Measurements from ENCODE around the gene ZC3H12C. TPM values are rescaled to one million over a fixed set of nuclear protein-coding genes. Genes with fewer than 3 reads are reported as not detected.

ZC3H12C gene
- total RNA-seq, 1 donor from 2014 or later: 9.7 TPM

GRCh38 chr11:110082899-110083298 lies 10.3 kb upstream of the ZC3H12C start:
- H3K4me1 Mint-ChIP-seq (ENCODE audit: unreplicated experiment): peaks cover 3% of the 10 kb centered on the region
- H3K36me3 Mint-ChIP-seq (ENCODE audit: unreplicated experiment): no peaks in the 10 kb centered on the region
- no peaks in the 10 kb centered on the region for H3K27me3 Mint-ChIP-seq (ENCODE audit: unreplicated experiment)
- TF ChIP-seq, protein P1, sequence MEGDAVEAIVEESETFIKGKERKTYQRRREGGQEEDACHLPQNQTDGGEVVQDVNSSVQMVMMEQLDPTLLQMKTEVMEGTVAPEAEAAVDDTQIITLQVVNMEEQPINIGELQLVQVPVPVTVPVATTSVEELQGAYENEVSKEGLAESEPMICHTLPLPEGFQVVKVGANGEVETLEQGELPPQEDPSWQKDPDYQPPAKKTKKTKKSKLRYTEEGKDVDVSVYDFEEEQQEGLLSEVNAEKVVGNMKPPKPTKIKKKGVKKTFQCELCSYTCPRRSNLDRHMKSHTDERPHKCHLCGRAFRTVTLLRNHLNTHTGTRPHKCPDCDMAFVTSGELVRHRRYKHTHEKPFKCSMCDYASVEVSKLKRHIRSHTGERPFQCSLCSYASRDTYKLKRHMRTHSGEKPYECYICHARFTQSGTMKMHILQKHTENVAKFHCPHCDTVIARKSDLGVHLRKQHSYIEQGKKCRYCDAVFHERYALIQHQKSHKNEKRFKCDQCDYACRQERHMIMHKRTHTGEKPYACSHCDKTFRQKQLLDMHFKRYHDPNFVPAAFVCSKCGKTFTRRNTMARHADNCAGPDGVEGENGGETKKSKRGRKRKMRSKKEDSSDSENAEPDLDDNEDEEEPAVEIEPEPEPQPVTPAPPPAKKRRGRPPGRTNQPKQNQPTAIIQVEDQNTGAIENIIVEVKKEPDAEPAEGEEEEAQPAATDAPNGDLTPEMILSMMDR (IDR thresholded peaks at IDR 0.05): no peak
- no peak overlapping the region for H3K4me3 Mint-ChIP-seq (ENCODE audit: unreplicated experiment)
- H3K27ac Mint-ChIP-seq (ENCODE audit: unreplicated experiment): no peak overlapping the region
- no peaks in the 10 kb centered on the region for H3K9me3 Mint-ChIP-seq (ENCODE audit: unreplicated experiment)
- DNase-seq (ENCODE audit: extremely low spot score, unreplicated experiment): no peak

DNA sequence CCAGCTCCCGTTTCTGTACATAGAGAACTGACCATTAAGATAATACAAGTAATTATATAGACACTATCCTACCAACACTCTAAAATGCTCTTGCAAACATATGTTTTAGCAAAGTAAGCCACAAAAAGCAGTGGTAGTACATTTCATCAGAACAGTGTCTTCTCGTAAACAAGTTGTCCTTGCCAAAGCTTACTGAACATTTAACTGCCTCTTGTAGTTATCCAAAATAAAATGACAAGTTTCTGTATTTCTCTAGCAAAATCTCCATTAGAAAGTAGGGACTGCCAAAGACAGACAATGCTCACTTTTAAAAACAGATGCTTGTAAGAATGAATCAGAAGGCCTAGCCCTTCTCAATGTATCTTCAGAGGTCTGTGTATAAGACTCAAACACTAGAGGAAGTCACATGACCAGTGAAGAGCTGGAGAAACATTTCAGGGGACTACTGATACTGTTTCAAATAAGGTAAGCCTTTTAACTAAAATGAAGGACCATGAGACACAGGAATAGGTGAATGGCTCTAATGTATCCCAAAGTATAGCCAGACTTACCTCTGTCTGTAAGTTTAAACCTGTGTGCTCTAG lies 7.8 kb upstream of the ZC3H12C start:
- H3K36me3 Mint-ChIP-seq (ENCODE audit: unreplicated experiment): no peaks in the 10 kb centered on the region
- H3K27me3 Mint-ChIP-seq (ENCODE audit: unreplicated experiment): no peaks in the 10 kb centered on the region
- no peak overlapping the region for H3K27ac Mint-ChIP-seq (ENCODE audit: unreplicated experiment)
- DNase-seq (ENCODE audit: extremely low spot score, unreplicated experiment): no peak
- H3K4me3 Mint-ChIP-seq (ENCODE audit: unreplicated experiment): no peak overlapping the region
- no peaks in the 10 kb centered on the region for H3K4me1 Mint-ChIP-seq (ENCODE audit: unreplicated experiment)
- TF ChIP-seq, protein P1 (IDR thresholded peaks at IDR 0.05): no peak
- H3K9me3 Mint-ChIP-seq (ENCODE audit: unreplicated experiment): no peaks in the 10 kb centered on the region

DNA sequence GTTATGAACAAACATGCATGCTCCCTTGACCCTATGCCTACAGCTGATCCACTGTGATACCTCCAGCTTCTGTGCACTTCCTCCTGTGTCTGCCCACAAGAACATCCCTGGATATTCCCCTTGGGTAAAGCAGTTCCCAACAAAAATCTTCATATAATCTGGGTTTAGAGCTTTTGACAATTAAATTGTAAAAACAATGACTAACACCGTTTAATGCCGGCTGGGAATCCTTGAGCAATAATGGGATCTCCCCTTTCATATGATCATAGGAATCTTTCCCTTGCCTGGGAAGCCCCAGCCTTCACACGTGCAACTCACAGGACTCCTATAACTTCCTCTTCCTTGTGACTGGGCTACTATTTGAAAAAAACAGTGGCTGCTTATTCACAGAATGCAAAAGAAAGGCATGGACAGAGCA lies 6.3 kb upstream of the ZC3H12C start:
- DNase-seq (ENCODE audit: extremely low spot score, unreplicated experiment): no peak
- H3K9me3 Mint-ChIP-seq (ENCODE audit: unreplicated experiment): no peaks in the 10 kb centered on the region
- TF ChIP-seq, protein P1 (IDR thresholded peaks at IDR 0.05): no peak
- H3K4me3 Mint-ChIP-seq (ENCODE audit: unreplicated experiment): no peak overlapping the region
- H3K4me1 Mint-ChIP-seq (ENCODE audit: unreplicated experiment): peaks cover 4% of the 10 kb centered on the region
- no peaks in the 10 kb centered on the region for H3K27me3 Mint-ChIP-seq (ENCODE audit: unreplicated experiment)
- no peak overlapping the region for H3K27ac Mint-ChIP-seq (ENCODE audit: unreplicated experiment)
- H3K36me3 Mint-ChIP-seq (ENCODE audit: unreplicated experiment): no peaks in the 10 kb centered on the region

DNA sequence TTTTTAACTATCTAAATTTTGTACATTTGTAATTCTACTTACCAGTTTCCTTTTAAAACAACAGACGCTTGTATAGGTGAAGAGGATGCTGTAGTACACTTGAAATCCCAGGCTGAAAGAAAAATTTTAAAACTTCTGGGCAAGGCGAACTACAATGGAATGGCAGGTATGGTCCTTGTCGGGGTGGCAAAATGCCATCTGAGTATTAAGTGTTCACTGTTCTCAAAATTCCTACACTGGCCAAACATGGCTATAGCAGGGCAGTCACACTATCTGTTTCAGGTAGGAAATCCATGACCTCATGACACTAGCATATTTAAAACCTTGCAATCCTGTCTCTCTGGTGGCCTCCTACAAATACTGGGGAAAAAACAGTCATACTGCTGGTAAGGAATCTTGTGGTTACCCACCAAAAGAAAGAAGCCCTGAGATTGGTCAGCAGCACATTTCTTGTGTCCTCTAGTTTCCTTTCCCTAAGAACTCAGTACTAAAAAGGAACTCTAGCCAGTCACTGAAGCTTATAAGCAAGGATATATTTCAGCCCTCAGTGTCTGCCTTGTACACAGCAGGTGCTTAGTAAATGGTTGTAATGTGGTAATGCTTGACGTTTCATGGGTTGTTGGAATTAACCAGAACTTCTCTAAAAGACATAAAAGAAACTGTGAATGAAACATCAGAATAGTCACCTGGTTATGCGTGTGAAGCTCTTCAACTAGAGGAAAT lies 5.2 kb upstream of the ZC3H12C start:
- TF ChIP-seq, protein P1 (IDR thresholded peaks at IDR 0.05): no peak
- Mint-ChIP-seq H3K27me3 (ENCODE audit: unreplicated experiment) (no peaks in the 10 kb centered on the region), H3K4me1 (ENCODE audit: unreplicated experiment) (peaks cover 10% of the 10 kb centered on the region)

GRCh38 chr11:110088535-110089344 lies 4.5 kb upstream of the ZC3H12C start:
- no peak for DNase-seq (ENCODE audit: extremely low spot score, unreplicated experiment)
- TF ChIP-seq, protein P1 (IDR thresholded peaks at IDR 0.05): no peak
- Mint-ChIP-seq H3K36me3 (ENCODE audit: unreplicated experiment) (no peaks in the 10 kb centered on the region), H3K9me3 (ENCODE audit: unreplicated experiment) (no peaks in the 10 kb centered on the region), H3K4me1 (ENCODE audit: unreplicated experiment) (peaks cover 10% of the 10 kb centered on the region), H3K27ac (ENCODE audit: unreplicated experiment) (no peak overlapping the region), H3K4me3 (ENCODE audit: unreplicated experiment) (no peak overlapping the region), H3K27me3 (ENCODE audit: unreplicated experiment) (no peaks in the 10 kb centered on the region)

More for the DNA sequence above, 5.2 kb upstream of the ZC3H12C start:
- Mint-ChIP-seq H3K9me3 (ENCODE audit: unreplicated experiment) (no peaks in the 10 kb centered on the region), H3K36me3 (ENCODE audit: unreplicated experiment) (no peaks in the 10 kb centered on the region), H3K4me3 (ENCODE audit: unreplicated experiment) (no peak overlapping the region), H3K27ac (ENCODE audit: unreplicated experiment) (no peak overlapping the region)
- no peak for DNase-seq (ENCODE audit: extremely low spot score, unreplicated experiment)

Data from osteocyte (in vitro differentiated cells).